ENCODE data around the gene HDHD2.

Gene HDHD2

GRCh38 chr18:47062471-47062870 is 87.8 kb downstream of the HDHD2 start:
- no peak for DNase-seq (ENCODE audit: low spot score)

Measured in RKO (cell line).